NAMALWA (cell line): ENCODE measurements around the gene N4BP2.

Source experiments
- DNase-seq: peaks from one replicate; pipeline ENCODE4 v3.0.0-alpha.2; 2015; ENCODE audit warnings: low spot score

The N4BP2 gene

GRCh38 chr4:40152637-40153036 is 96.0 kb downstream of the N4BP2 start:
- peak; percentile 47 for DNase-seq

- no peak for DNase-seq
Measured at GRCh38 chr4:40157436-40157835, 100.8 kb downstream of the N4BP2 start.

- no peak for DNase-seq
Measured at GRCh38 chr4:40160258-40160657, 103.6 kb downstream of the N4BP2 start.

GRCh38 chr4:40164459-40164858 is 107.8 kb downstream of the N4BP2 start:
- DNase-seq: no peak

- DNase-seq: no peak
Measured at GRCh38 chr4:40165916-40166315, 109.3 kb downstream of the N4BP2 start.

GRCh38 chr4:40168070-40168469 is 111.4 kb downstream of the N4BP2 start:
- no peak for DNase-seq

GRCh38 chr4:40170588-40170987 is 113.9 kb downstream of the N4BP2 start:
- DNase-seq: no peak

GRCh38 chr4:40173470-40173875 is 116.8 kb downstream of the N4BP2 start:
- peak; percentile 50 for DNase-seq

- DNase-seq: no peak
Measured at GRCh38 chr4:40176602-40177001, 120.0 kb downstream of the N4BP2 start.

GRCh38 chr4:40177591-40177990 is 120.9 kb downstream of the N4BP2 start:
- no peak for DNase-seq

- no peak for DNase-seq
Measured at GRCh38 chr4:40178672-40179071, 122.0 kb downstream of the N4BP2 start.

GRCh38 chr4:40179360-40179759 is 122.7 kb downstream of the N4BP2 start:
- no peak for DNase-seq

- no peak for DNase-seq
Measured at GRCh38 chr4:40180356-40180755, 123.7 kb downstream of the N4BP2 start.

- DNase-seq: peak; percentile 44
Measured at GRCh38 chr4:40182001-40182400, 125.4 kb downstream of the N4BP2 start.

GRCh38 chr4:40182954-40183353 is 126.3 kb downstream of the N4BP2 start:
- no peak for DNase-seq

- peak; percentile 69 for DNase-seq
Measured at GRCh38 chr4:40183615-40184411, 127.2 kb downstream of the N4BP2 start.

- peak; percentile 94 for DNase-seq
Measured at GRCh38 chr4:40185830-40186664, 129.4 kb downstream of the N4BP2 start.

GRCh38 chr4:40186665-40187014 is 130.0 kb downstream of the N4BP2 start:
- DNase-seq: no peak

GRCh38 chr4:40187386-40187906 is 130.8 kb downstream of the N4BP2 start:
- DNase-seq: no peak

- DNase-seq: peak; percentile 64
Measured at GRCh38 chr4:40190019-40190418, 133.4 kb downstream of the N4BP2 start.

GRCh38 chr4:40190465-40190864 is 133.8 kb downstream of the N4BP2 start:
- DNase-seq: no peak

GRCh38 chr4:40190880-40191815 is 134.5 kb downstream of the N4BP2 start:
- peak; percentile 87 for DNase-seq
